ENCODE results near the gene JMY. TPM values are rescaled to one million over a fixed set of nuclear protein-coding genes. Genes with fewer than 3 reads are reported as not detected.

JMY gene
- total RNA-seq, 1 donor from 2014 or later = 19.5 TPM

DNA sequence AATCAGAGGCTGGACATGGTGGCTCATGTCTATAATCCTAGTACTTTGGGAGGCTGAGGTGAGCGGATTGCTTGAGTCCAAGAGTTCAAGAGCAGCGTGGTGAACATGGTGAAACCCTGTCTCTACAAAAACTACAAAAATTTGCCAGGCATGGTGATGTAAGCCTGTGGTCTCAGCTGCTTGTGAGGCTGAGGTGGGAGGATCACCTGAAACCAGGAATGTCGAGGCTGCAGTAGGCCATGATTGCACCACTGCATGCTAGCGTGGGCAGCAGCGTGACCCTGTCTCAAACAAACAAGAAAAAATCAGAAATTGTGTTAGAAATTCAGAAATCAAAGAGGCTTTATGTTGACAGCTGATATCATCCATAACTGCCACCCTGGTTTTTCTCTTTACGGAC is 21.4 kb downstream of the JMY start:
- Mint-ChIP-seq H3K27me3 (ENCODE audit: unreplicated experiment) (no peaks in the 10 kb centered on the region), H3K9me3 (ENCODE audit: unreplicated experiment) (peaks cover 8% of the 10 kb centered on the region), H3K4me3 (ENCODE audit: unreplicated experiment) (no peak overlapping the region), H3K27ac (ENCODE audit: unreplicated experiment) (no peak overlapping the region), H3K36me3 (ENCODE audit: unreplicated experiment) (peaks cover 11% of the 10 kb centered on the region), H3K4me1 (ENCODE audit: unreplicated experiment) (peaks cover 3% of the 10 kb centered on the region)
- no peak for TF ChIP-seq CTCF (IDR thresholded peaks at IDR 0.05)
- no peak for DNase-seq (ENCODE audit: extremely low spot score, unreplicated experiment)

- no peak for TF ChIP-seq CTCF (IDR thresholded peaks at IDR 0.05)
- Mint-ChIP-seq H3K9me3 (ENCODE audit: unreplicated experiment) (no peaks in the 10 kb centered on the region), H3K27ac (ENCODE audit: unreplicated experiment) (no peak overlapping the region), H3K36me3 (ENCODE audit: unreplicated experiment) (peaks cover 5% of the 10 kb centered on the region), H3K27me3 (ENCODE audit: unreplicated experiment) (no peaks in the 10 kb centered on the region), H3K4me1 (ENCODE audit: unreplicated experiment) (peaks cover 3% of the 10 kb centered on the region), H3K4me3 (ENCODE audit: unreplicated experiment) (no peak overlapping the region)
- no peak for DNase-seq (ENCODE audit: extremely low spot score, unreplicated experiment)
Measured at GRCh38 chr5:79258801-79259200, 22.9 kb downstream of the JMY start.

GRCh38 chr5:79259383-79259782 is 23.5 kb downstream of the JMY start:
- DNase-seq (ENCODE audit: extremely low spot score, unreplicated experiment) = no peak
- no peak overlapping the region for H3K27ac Mint-ChIP-seq (ENCODE audit: unreplicated experiment)
- no peak overlapping the region for H3K4me3 Mint-ChIP-seq (ENCODE audit: unreplicated experiment)
- no peaks in the 10 kb centered on the region for H3K9me3 Mint-ChIP-seq (ENCODE audit: unreplicated experiment)
- H3K4me1 Mint-ChIP-seq (ENCODE audit: unreplicated experiment) = peaks cover 3% of the 10 kb centered on the region
- H3K27me3 Mint-ChIP-seq (ENCODE audit: unreplicated experiment) = no peaks in the 10 kb centered on the region
- H3K36me3 Mint-ChIP-seq (ENCODE audit: unreplicated experiment) = peaks cover 5% of the 10 kb centered on the region
- TF ChIP-seq CTCF (IDR thresholded peaks at IDR 0.05) = no peak

GRCh38 chr5:79259810-79260209 is 23.9 kb downstream of the JMY start:
- Mint-ChIP-seq H3K27ac (ENCODE audit: unreplicated experiment) (no peak overlapping the region), H3K4me1 (ENCODE audit: unreplicated experiment) (peaks cover 3% of the 10 kb centered on the region), H3K4me3 (ENCODE audit: unreplicated experiment) (no peak overlapping the region), H3K9me3 (ENCODE audit: unreplicated experiment) (no peaks in the 10 kb centered on the region), H3K36me3 (ENCODE audit: unreplicated experiment) (peaks cover 5% of the 10 kb centered on the region), H3K27me3 (ENCODE audit: unreplicated experiment) (no peaks in the 10 kb centered on the region)
- no peak for TF ChIP-seq CTCF (IDR thresholded peaks at IDR 0.05)
- no peak for DNase-seq (ENCODE audit: extremely low spot score, unreplicated experiment)

GRCh38 chr5:79261897-79262296 is 26.0 kb downstream of the JMY start:
- no peak overlapping the region for H3K4me3 Mint-ChIP-seq (ENCODE audit: unreplicated experiment)
- no peaks in the 10 kb centered on the region for H3K9me3 Mint-ChIP-seq (ENCODE audit: unreplicated experiment)

More at GRCh38 chr5:79261897-79262296, 26.0 kb downstream of the JMY start:
- no peak for TF ChIP-seq CTCF (IDR thresholded peaks at IDR 0.05)
- H3K27ac Mint-ChIP-seq (ENCODE audit: unreplicated experiment) = no peak overlapping the region
- H3K4me1 Mint-ChIP-seq (ENCODE audit: unreplicated experiment) = no peaks in the 10 kb centered on the region
- no peak for DNase-seq (ENCODE audit: extremely low spot score, unreplicated experiment)
- H3K27me3 Mint-ChIP-seq (ENCODE audit: unreplicated experiment) = no peaks in the 10 kb centered on the region
- peaks cover 2% of the 10 kb centered on the region for H3K36me3 Mint-ChIP-seq (ENCODE audit: unreplicated experiment)
